ENCODE results near the gene CHAD. TPM values are rescaled to one million over a fixed set of nuclear protein-coding genes. Genes with fewer than 3 reads are reported as not detected.
A peak's percentile ranks its signal among the peaks of the same experiment; 100 is the strongest.

The CHAD gene
- total RNA-seq, 2 donors from 2014 or later: 0.51 to 1.6 TPM

DNA sequence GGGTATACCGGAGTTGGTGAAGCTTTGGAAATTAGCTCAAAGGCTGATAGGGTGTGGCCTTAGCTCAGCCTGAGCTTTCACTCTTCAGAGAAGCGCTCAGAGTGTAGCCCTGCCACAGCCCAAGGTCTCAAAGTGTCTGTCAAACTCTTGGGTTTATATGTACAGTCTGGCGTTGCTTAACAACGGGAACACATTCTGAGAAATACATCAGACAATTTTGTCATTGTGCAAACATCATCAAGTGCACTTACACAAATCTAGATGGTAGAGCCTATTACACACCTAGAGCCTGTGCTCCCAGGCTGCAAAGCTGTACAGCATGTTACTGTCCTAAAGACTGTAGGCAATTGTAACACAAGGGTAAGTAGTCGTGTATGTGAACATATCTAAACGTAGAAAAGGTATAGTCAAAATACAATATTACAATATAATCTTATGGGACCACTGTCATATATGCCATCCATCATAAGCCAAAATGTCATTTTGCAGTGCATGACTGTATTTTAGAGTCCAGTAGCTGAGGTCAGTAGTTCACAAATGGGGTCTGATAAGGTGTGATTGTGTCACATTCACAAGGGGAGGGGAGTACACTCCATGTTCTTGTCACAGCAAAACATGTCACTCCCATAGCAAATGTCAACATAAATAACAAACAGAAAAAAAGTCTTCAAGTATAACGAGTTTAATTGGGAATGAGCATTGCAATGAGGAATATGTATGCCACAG, 20.6 kb downstream of the CHAD start:
- Histone ChIP-seq H3K27me3 (replicated peaks; ENCODE audit: insufficient read depth) (no peaks in the 10 kb centered on the region), H3K27ac (no peak overlapping the region), H3K4me3 (no peak overlapping the region), H3K36me3 (no peaks in the 10 kb centered on the region), H3K9me3 (no peaks in the 10 kb centered on the region), H3K4me1 (replicated peaks) (peaks cover 6% of the 10 kb centered on the region)
- no peak for DNase-seq (ENCODE audit: low spot score)
- TF ChIP-seq POLR2AphosphoS5 (IDR thresholded peaks at IDR 0.05): no peak
- TF ChIP-seq, protein P1, sequence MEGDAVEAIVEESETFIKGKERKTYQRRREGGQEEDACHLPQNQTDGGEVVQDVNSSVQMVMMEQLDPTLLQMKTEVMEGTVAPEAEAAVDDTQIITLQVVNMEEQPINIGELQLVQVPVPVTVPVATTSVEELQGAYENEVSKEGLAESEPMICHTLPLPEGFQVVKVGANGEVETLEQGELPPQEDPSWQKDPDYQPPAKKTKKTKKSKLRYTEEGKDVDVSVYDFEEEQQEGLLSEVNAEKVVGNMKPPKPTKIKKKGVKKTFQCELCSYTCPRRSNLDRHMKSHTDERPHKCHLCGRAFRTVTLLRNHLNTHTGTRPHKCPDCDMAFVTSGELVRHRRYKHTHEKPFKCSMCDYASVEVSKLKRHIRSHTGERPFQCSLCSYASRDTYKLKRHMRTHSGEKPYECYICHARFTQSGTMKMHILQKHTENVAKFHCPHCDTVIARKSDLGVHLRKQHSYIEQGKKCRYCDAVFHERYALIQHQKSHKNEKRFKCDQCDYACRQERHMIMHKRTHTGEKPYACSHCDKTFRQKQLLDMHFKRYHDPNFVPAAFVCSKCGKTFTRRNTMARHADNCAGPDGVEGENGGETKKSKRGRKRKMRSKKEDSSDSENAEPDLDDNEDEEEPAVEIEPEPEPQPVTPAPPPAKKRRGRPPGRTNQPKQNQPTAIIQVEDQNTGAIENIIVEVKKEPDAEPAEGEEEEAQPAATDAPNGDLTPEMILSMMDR (IDR thresholded peaks at IDR 0.05): no peak
- intact Hi-C loops (cut with DNase I): no loop called here
- 75% methylated on average over 7 of the region's 7 CpGs for WGBS

GRCh38 chr17:50445730-50446325, 22.9 kb downstream of the CHAD start:
- DNase-seq (ENCODE audit: low spot score): no peak
- Histone ChIP-seq H3K4me1 (replicated peaks) (peaks cover 9% of the 10 kb centered on the region), H3K36me3 (no peaks in the 10 kb centered on the region), H3K4me3 (no peak overlapping the region), H3K27me3 (replicated peaks; ENCODE audit: insufficient read depth) (no peaks in the 10 kb centered on the region), H3K9me3 (no peaks in the 10 kb centered on the region), H3K27ac (no peak overlapping the region)
- intact Hi-C loops (cut with DNase I): no loop called here
- TF ChIP-seq, protein P1 (IDR thresholded peaks at IDR 0.05): no peak
- TF ChIP-seq POLR2AphosphoS5 (IDR thresholded peaks at IDR 0.05): no peak
- TF ChIP-seq POLR2A (IDR thresholded peaks at IDR 0.05): no peak
- 39% methylated on average over 1 of the region's 1 CpG for WGBS

GRCh38 chr17:50444841-50445715, 23.6 kb downstream of the CHAD start:
- TF ChIP-seq POLR2A (IDR thresholded peaks at IDR 0.05) (no peak), POLR2AphosphoS5 (IDR thresholded peaks at IDR 0.05) (no peak)
- TF ChIP-seq, protein P1 (IDR thresholded peaks at IDR 0.05): no peak
- H3K9me3 ChIP-seq: no peaks in the 10 kb centered on the region
- H3K27me3 ChIP-seq (replicated peaks; ENCODE audit: insufficient read depth): no peaks in the 10 kb centered on the region
- intact Hi-C loops (cut with DNase I): no loop called here
- no peak for DNase-seq (ENCODE audit: low spot score)
- WGBS: 96% methylated on average over 6 of the region's 6 CpGs
- no peak overlapping the region for H3K4me3 ChIP-seq
- peaks cover 16% of the 10 kb centered on the region for H3K4me1 ChIP-seq (replicated peaks)
- no peak overlapping the region for H3K27ac ChIP-seq
- H3K36me3 ChIP-seq: no peaks in the 10 kb centered on the region

DNA sequence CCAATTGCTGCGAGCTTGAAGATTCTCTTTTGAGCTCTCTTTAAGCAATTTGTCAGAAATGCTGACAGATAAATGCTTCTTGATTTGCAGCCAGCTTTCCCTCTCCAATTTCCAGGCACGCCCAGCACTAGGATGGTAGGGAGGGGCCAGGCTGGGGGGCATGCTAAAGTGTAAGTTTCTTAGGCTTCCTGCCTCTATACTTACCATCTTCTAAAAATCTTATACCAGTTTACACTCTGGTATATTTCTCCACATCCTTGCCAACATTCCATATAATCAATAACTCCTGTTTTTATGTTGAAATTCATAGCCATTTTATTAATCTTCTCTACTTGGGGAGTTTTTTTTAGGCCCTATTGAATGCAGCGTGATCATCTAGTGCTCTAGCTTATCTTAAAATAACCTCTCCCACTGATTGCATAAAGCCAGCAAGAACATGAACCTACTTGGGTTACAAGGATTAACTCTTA, 25.1 kb downstream of the CHAD start:
- Histone ChIP-seq H3K27ac (peak overlapping the region in 1 of 2 donors; percentile 30), H3K9me3 (no peaks in the 10 kb centered on the region), H3K4me3 (no peak overlapping the region), H3K27me3 (replicated peaks; ENCODE audit: insufficient read depth) (no peaks in the 10 kb centered on the region), H3K4me1 (replicated peaks) (peaks cover 16% of the 10 kb centered on the region), H3K36me3 (no peaks in the 10 kb centered on the region)
- intact Hi-C loops (cut with DNase I): no loop called here
- DNase-seq (ENCODE audit: low spot score): no peak
- WGBS: 24% methylated on average over 3 of the region's 3 CpGs
- TF ChIP-seq POLR2AphosphoS5 (IDR thresholded peaks at IDR 0.05) (no peak), POLR2A (IDR thresholded peaks at IDR 0.05) (no peak)
- TF ChIP-seq, protein P1 (IDR thresholded peaks at IDR 0.05): no peak

Measured in prostate gland (tissue), 2 donors.